A549 (cell line): Measurements from ENCODE around the gene ASIC1. TPM values are rescaled to one million over a fixed set of nuclear protein-coding genes. Genes with fewer than 3 reads are reported as not detected.

Experiments used
- ATAC-seq, 2 experiments: fragments of 200-7000 bp in 1 of 2; fragments of >200 bp in 1 of 2; cut with Nextera tagmentation in 1 of 2; cut with Tn5 transposase in 1 of 2; 3 replicates each; pipeline versions ENCODE4 v1.8.0 to v1.9.1; 2018 to 2020; ENCODE audit warnings: mild to moderate bottlenecking in 1 of 2, moderate library complexity in 1 of 2
- CTCF ChIA-PET: fragments of 300-600 bp; sonication (Branson Sonifier 250); formaldehyde crosslinking; extraction: SDS; loops from one replicate; lab custom pipeline; 2021; ENCODE audit warnings: antibody characterized with exemption, inconsistent platforms; lab: Yijun Ruan, JAX
- POLR2A ChIA-PET: fragments of 350-600 bp; formaldehyde crosslinking; extraction: SDS; loops from one replicate; lab custom pipeline; 2021; ENCODE audit warnings: antibody characterized with exemption, inconsistent platforms; lab: Yijun Ruan, JAX
- DNase-seq, 2 experiments: peaks; one replicate each; pipeline versions ENCODE4 v3.0.0 to v3.0.0-alpha.2; 2011 to 2016; ENCODE audit warnings: low read depth in 1 of 2, low spot score in 1 of 2
- FAIRE-seq: peaks from 2 replicates; lab custom pipeline; 2011; peaks lifted over from hg19 to GRCh38; lab: Jason Lieb, UNC
- H3K27ac ChIP-seq, 2 experiments: fragments of >200 bp; sonication (Bioruptor Twin); formaldehyde crosslinking; 3 replicates each; pipeline ENCODE4 v1.5.1; 2016 to 2017
- H3K4me1 ChIP-seq: fragments of >200 bp; sonication (Bioruptor Twin); formaldehyde crosslinking; 3 replicates; pipeline ENCODE4 v1.6.1; 2016
- H3K4me2 ChIP-seq: fragments of >200 bp; sonication (Bioruptor Twin); formaldehyde crosslinking; 3 replicates; pipeline ENCODE4 v1.6.1; 2016
- H3K4me3 ChIP-seq: fragments of >200 bp; sonication (Bioruptor Twin); formaldehyde crosslinking; 3 replicates; pipeline ENCODE4 v1.5.1; 2016
- H3K9me3 ChIP-seq: fragments of >200 bp; sonication (Bioruptor Twin); formaldehyde crosslinking; 3 replicates; pipeline ENCODE4 v1.6.1; 2016
- CBX8 ChIP-seq: fragments of 200-600 bp; sonication (generic); IDR thresholded peaks from 2 replicates; pipeline ENCODE4 v1.6.1; 2016
- CEBPB ChIP-seq, 2 experiments: fragments of >200 bp in 1 of 2; sonication (Bioruptor Twin) in 1 of 2; formaldehyde crosslinking in 1 of 2; IDR thresholded peaks; 2 replicates each; pipeline ENCODE4 v1.6.1; 2012 to 2016
- EHMT2 ChIP-seq: fragments of 200-600 bp; sonication (generic); IDR thresholded peaks from 2 replicates; pipeline ENCODE4 v1.6.1; 2016; ENCODE audit warnings: antibody characterized with exemption, low read depth, mild to moderate bottlenecking, moderate library complexity
- ESRRA ChIP-seq: fragments of 150-350 bp; IDR thresholded peaks from 2 replicates; pipeline ENCODE4 v1.6.1; 2014; ENCODE audit warnings: mild to moderate bottlenecking, low read length, borderline replicate concordance
- FOSB ChIP-seq: fragments of 250-450 bp; sonication (Bioruptor Pico); IDR thresholded peaks from 2 replicates; pipeline ENCODE4 v1.5.0; 2020; ENCODE audit warnings: mild to moderate bottlenecking, moderate library complexity
- GATA3 ChIP-seq: IDR thresholded peaks from 2 replicates; pipeline ENCODE4 v1.6.1; 2012; ENCODE audit warnings: borderline replicate concordance
- JUN ChIP-seq, 2 experiments: fragments of >200 bp; sonication (Bioruptor Twin); formaldehyde crosslinking; IDR thresholded peaks; 2 replicates in 1 of 2; 3 replicates in 1 of 2; pipeline ENCODE4 v1.6.1; 2016 to 2017
- KDM1A ChIP-seq: fragments of 200-600 bp; sonication (generic); IDR thresholded peaks from 2 replicates; pipeline ENCODE4 v1.6.1; 2016; ENCODE audit warnings: low read depth, mild to moderate bottlenecking
- PHF8 ChIP-seq: fragments of 200-600 bp; sonication (generic); IDR thresholded peaks from 2 replicates; pipeline ENCODE4 v1.6.1; 2016; ENCODE audit warnings: low read depth, mild to moderate bottlenecking, antibody characterized with exemption, moderate library complexity, borderline replicate concordance
- RFX5 ChIP-seq: fragments of 450-650 bp; IDR thresholded peaks from 2 replicates; pipeline ENCODE4 v1.7.1; 2014; ENCODE audit warnings: antibody characterized with exemption, mild to moderate bottlenecking, moderate library complexity
- TFCP2L1 ChIP-seq: fragments of 250-450 bp; sonication (Bioruptor Pico); IDR thresholded peaks from 2 replicates; pipeline ENCODE4 v1.5.0; 2021; ENCODE audit warnings: mild to moderate bottlenecking
- ZNF302 ChIP-seq: fragments of 250-450 bp; sonication (Bioruptor Pico); IDR thresholded peaks from 2 replicates; pipeline ENCODE4 v1.9.0; 2021; ENCODE audit warnings: inconsistent platforms, mild to moderate bottlenecking, moderate library complexity
- WGBS: methylation state at CpG from one replicate; pipeline ENCODE4 v1.1.6; 2017; ENCODE audit errors: missing lambda C conversion rate; 5-methylcytosine and 5-hydroxymethylcytosine counted together
- polyA minus RNA-seq: library from RNA; depleted of rRNA, polyadenylated mRNA; stranded (reverse); fragments of >200 nt; gene quantifications from 2 replicates; pipeline ENCODE4 v1.2.3, GENCODE V29; 2011; rRNA and poly(A)+ RNA removed
- polyA plus RNA-seq, 4 experiments: library from polyadenylated mRNA; depleted of rRNA in 3 of 4; stranded (reverse); fragments of >200 nt; fragmentation: RNase III in 1 of 4; extraction: RNeasy Plus Mini Kit Qiagen cat#74134 plus additional on column Dnase treatment in 1 of 4; gene quantifications; 2 replicates in 3 of 4; 3 replicates in 1 of 4; pipeline ENCODE4 v1.2.3, GENCODE V29; 2011 to 2017
- TF ChIP-seq, protein P1 (sequence below): IDR thresholded peaks from 2 replicates; pipeline ENCODE4 v1.6.1; 2012; ENCODE audit warnings: low read depth, borderline replicate concordance
- TF ChIP-seq, protein P2 (sequence below): fragments of 450-650 bp; IDR thresholded peaks from 2 replicates; pipeline ENCODE4 v1.6.1; 2014; ENCODE audit warnings: antibody characterized with exemption
- TF ChIP-seq, protein P3 (sequence below): fragments of >200 bp; sonication (Bioruptor Twin); formaldehyde crosslinking; IDR thresholded peaks from 3 replicates; pipeline ENCODE4 v1.6.1; 2016

The ASIC1 gene
- polyA plus RNA-seq (2011; rRNA removed), result 6.0 and 7.8 TPM in 2 replicates
- 8.5 and 10.4 TPM in 2 replicates for polyA plus RNA-seq (2012; cell fraction: cytosol; rRNA removed)
- 24.1 and 26.2 TPM in 2 replicates for polyA plus RNA-seq (2012; cell fraction: nucleus; rRNA removed)
- polyA plus RNA-seq (2017; fragmentation: RNase III; extraction: RNeasy Plus Mini Kit Qiagen cat#74134 plus additional on column Dnase treatment), result 6.2 to 8.5 TPM (median 6.7 TPM) in 3 replicates
- 7.9 and 8.7 TPM in 2 replicates for polyA minus RNA-seq

DNA sequence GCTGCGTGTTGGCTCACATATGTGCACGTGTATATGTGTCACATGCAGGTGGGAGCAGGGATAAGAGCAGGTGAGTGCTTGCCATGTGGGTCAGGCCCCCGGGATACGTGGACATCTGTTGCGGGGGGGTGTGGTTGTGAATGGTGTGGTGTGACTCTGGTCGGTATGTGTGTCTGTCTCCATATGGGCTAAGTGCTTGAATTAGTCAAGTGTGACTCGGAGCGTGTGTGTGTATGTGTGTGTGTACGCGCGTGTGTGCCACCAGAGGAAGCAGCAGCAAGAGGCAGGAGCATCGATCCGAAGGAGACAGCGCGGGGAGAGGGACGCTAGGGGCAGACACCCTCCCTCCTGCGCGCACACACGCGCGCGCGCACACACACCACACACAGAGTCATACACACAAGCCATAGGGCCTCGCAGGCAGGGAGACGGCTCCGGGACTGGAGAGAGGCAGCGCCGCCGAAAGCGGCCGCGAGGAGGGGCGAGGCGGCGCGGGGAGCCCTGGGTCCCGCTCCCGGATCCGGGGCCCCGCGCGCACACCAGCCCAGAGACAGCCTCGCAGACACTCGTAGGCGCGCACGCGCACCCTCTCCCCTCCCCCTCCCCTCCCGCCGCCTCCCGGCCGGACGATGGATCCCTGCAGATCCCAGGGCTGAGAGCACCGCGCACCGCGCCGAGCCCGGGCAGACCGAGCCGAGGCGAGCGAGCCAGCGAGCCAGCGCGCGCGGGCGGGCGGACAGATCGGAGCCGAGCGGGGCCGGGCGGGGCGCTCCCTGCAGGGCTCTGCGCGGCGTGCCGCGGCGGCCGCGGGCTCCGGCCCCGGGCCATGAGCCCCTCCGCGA is at the start of gene ASIC1:
ASIC1 (plus strand) TSS at position 597 of the 842 bp plus-strand sequence. CDS start 1,171 bp downstream, outside the sequence.
- 2% methylated on average over 32 of the region's 88 CpGs for WGBS
- ChIA-PET POLR2A (interaction anchor here (1.0 kb wide), 1 partner anchor 13 kb away, joined by 3 read pairs; no protein-coding TSS in a partner anchor), CTCF (interaction anchor here (0.8 to 33.6 kb wide), 29 partner anchors 9 to 945 kb away, joined by 3 to 708 read pairs (median 10); partner anchors contain the start of genes AQP2, AQP5, AQP6 and RACGAP1)
- Histone ChIP-seq H3K4me3 (peak within 1 kb of the TSS; percentile 85), H3K27ac (peak within 1 kb of the TSS; percentile 79 to 90), H3K9me3 (no peaks in the 10 kb centered on the region), H3K4me1 (peaks cover 18% of the 10 kb centered on the region), H3K4me2 (peak within 1 kb of the TSS; percentile 94)
- DNase-seq (peak; percentile 70 to 83), FAIRE-seq (no peak), ATAC-seq (peak; percentile 72 to 81)
- TF ChIP-seq FOSB (CRISPR knock-in tag) (no peak), CEBPB (IDR thresholded peaks at IDR 0.05) (no peak), GATA3 (no peak), RFX5 (no peak), JUN (IDR thresholded peaks at IDR 0.05) (peak in 1 of 2 experiments; percentile 24; a peak in 1 of 5 replicates)
- TF ChIP-seq, protein P1, sequence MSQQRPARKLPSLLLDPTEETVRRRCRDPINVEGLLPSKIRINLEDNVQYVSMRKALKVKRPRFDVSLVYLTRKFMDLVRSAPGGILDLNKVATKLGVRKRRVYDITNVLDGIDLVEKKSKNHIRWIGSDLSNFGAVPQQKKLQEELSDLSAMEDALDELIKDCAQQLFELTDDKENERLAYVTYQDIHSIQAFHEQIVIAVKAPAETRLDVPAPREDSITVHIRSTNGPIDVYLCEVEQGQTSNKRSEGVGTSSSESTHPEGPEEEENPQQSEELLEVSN, result peak; percentile 72; the same call in 1 of the 2 replicates
- TF ChIP-seq, protein P2, sequence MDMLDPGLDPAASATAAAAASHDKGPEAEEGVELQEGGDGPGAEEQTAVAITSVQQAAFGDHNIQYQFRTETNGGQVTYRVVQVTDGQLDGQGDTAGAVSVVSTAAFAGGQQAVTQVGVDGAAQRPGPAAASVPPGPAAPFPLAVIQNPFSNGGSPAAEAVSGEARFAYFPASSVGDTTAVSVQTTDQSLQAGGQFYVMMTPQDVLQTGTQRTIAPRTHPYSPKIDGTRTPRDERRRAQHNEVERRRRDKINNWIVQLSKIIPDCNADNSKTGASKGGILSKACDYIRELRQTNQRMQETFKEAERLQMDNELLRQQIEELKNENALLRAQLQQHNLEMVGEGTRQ, result no peak
- TF ChIP-seq, protein P3, sequence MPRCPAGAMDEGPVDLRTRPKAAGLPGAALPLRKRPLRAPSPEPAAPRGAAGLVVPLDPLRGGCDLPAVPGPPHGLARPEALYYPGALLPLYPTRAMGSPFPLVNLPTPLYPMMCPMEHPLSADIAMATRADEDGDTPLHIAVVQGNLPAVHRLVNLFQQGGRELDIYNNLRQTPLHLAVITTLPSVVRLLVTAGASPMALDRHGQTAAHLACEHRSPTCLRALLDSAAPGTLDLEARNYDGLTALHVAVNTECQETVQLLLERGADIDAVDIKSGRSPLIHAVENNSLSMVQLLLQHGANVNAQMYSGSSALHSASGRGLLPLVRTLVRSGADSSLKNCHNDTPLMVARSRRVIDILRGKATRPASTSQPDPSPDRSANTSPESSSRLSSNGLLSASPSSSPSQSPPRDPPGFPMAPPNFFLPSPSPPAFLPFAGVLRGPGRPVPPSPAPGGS, result no peak

DNA sequence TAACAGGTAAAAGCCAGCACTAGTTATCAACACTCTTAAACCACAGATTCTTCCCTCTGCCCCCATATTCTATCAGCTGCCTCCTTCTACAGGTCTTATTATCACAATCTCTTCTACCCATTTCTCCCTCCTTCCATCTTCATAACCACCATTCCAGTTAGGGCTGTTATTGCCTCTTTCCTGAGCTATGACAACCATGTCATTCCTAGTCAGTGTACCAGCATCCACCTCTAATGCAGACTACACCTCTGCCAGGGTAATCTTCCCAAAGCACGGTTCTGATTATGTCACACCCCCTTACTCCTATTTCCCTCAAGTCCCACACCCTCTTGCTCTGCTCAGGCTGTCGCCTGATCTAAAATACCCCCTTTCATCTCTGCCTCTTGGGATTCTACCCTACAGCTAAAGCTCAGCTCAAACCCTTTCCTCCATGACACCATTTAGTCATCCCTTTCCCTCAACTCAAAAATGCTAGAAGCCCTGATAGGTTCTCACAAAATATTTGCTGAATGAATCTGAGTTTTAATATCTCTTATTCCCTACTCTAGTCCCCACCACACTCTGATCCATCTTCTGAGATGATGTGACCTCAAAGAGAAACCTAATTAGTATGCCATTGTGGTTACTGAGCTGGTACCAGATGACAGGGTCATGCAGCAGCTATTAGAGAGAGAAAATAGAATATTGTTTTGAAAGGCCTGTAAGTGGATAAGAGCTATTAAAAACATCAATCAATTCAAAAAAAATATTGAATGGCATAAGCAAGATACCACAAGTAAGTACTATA is 43.8 kb upstream of the ASIC1 start:
- H3K27ac ChIP-seq, result no peak overlapping the region
- no peaks in the 10 kb centered on the region for H3K9me3 ChIP-seq
- DNase-seq, result no peak
- peaks cover 3% of the 10 kb centered on the region; the same call in 2 of the 3 replicates for H3K4me1 ChIP-seq
- no peak overlapping the region for H3K4me2 ChIP-seq
- CTCF ChIA-PET, result interaction anchor here (0.7 to 1.9 kb wide), 8 partner anchors 19 to 169 kb away, joined by 3 to 10 read pairs (median 4); no protein-coding TSS in a partner anchor
- TF ChIP-seq PHF8 (no peak), ESRRA (no peak), TFCP2L1 (CRISPR knock-in tag) (no peak), ZNF302 (CRISPR knock-in tag) (no peak), CBX8 (no peak), EHMT2 (no peak), KDM1A (no peak), JUN (IDR thresholded peaks at IDR 0.05) (no peak)
- TF ChIP-seq, protein P2, result no peak
- TF ChIP-seq, all 56 proteins: peak for 0
- no peak overlapping the region for H3K4me3 ChIP-seq
- FAIRE-seq (no peak), ATAC-seq (no peak)
- POLR2A ChIA-PET, result no interaction called here
- WGBS, result 90% methylated on average over 2 of the region's 2 CpGs
